ENCODE data around the gene ARID1B.

DNA sequence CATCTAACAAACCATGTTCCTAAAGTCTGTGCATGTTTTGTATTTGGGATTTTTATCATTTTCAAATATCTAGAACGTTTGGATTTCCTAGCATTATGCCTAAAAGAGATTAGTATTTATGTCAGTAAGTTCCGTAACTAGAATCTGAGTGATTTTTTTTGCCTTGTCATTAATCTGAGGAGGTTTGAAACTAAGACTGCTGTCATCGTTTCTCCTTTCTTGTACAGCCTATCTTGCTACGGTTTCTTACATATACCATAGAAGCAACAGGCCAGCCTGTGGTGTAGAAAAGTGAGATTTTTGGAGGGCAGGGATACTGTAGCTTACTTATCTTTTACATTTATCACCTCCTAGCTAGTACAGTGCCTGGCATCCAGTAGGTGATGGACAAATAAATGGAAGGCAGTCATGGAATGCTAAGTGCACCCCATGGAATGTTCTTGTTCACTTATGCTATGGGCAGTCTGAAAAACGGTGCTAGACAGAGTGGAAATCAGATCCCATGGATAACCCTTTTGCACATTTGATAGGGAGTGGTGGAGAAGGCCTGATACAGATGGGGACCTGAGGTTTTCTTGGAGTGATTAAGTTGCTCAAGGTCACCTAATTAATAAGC is 93.9 kb downstream of the ARID1B start:
- no peak for TF ChIP-seq SP1 (IDR thresholded peaks at IDR 0.05; ENCODE audit: low read depth)
- TF ChIP-seq POLR2AphosphoS5 (IDR thresholded peaks at IDR 0.05; ENCODE audit: low read depth, low read length) = no peak
- TF ChIP-seq, protein P1, sequence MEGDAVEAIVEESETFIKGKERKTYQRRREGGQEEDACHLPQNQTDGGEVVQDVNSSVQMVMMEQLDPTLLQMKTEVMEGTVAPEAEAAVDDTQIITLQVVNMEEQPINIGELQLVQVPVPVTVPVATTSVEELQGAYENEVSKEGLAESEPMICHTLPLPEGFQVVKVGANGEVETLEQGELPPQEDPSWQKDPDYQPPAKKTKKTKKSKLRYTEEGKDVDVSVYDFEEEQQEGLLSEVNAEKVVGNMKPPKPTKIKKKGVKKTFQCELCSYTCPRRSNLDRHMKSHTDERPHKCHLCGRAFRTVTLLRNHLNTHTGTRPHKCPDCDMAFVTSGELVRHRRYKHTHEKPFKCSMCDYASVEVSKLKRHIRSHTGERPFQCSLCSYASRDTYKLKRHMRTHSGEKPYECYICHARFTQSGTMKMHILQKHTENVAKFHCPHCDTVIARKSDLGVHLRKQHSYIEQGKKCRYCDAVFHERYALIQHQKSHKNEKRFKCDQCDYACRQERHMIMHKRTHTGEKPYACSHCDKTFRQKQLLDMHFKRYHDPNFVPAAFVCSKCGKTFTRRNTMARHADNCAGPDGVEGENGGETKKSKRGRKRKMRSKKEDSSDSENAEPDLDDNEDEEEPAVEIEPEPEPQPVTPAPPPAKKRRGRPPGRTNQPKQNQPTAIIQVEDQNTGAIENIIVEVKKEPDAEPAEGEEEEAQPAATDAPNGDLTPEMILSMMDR (IDR thresholded peaks at IDR 0.05 in 2 of 3, conservative IDR thresholded peaks at IDR 0.05 in 1 of 3; ENCODE audit: borderline replicate concordance in 1 of 3, insufficient read depth in 1 of 3, low read depth in 2 of 3, low read length in 2 of 3) = no peak
- no peak for TF ChIP-seq JUND (IDR thresholded peaks at IDR 0.05)
- TF ChIP-seq POLR2A (IDR thresholded peaks at IDR 0.05; ENCODE audit: borderline replicate concordance, extremely low read depth, insufficient read depth, insufficient read length) = no peak
- no peak for TF ChIP-seq ZBTB33 (IDR thresholded peaks at IDR 0.05; ENCODE audit: extremely low read depth, insufficient replicate concordance, low read length)
- no peak for TF ChIP-seq REST (IDR thresholded peaks at IDR 0.05; ENCODE audit: low read depth)
